Activated CD4-positive, alpha-beta T cell treated with anti-CD3 and anti-CD28 coated beads for 1 hour (primary cell): ENCODE data around the gene CST3.
"Not testable (repeated sequence)": the region's sequence is repeated elsewhere in the genome, so short reads cannot be mapped to it uniquely, and the experiment has no call there.

ENCODE experiments used
- DNase-seq: peaks from one replicate; pipeline ENCODE4 v3.0.0-alpha.2; 2020

CST3 gene

GRCh38 chr20:23661002-23661429 is 23.3 kb upstream of the CST3 start:
- no peak for DNase-seq

DNA sequence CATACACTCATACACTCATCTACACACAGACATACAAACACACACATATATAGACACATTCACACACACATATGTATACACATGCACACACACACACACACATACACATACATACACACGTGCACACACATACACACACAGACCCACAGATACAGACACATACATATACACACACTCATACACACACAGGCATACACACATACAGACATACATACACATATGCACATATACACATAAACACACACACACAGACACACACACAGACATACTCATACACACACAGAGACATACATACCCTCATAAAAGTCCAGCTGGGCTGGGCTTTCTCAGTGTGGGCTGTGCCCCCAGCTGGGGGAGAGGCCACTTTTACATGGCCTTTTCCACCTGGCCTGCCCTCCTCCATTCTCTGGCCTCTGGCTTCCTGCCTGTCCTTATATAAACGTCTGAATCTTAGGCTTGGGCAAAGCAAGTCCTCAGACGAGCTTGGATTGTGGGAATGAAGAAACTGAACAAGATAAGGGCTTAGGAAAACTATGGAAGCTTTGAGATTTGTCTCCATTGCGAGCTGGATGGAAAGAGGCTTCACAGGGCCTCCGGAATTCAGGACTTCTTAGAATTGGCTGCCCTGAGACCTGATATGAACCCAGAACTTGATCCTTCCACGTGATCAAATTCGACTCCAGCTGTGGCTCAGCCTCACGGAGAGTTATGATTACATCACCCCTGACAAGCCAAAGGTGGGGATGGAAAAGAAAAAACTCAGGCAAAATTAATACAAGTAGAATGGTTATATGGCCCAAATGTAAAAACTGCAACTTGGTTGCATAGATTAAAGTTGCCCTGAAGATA is 22.5 kb upstream of the CST3 start:
- DNase-seq, result no peak

DNA sequence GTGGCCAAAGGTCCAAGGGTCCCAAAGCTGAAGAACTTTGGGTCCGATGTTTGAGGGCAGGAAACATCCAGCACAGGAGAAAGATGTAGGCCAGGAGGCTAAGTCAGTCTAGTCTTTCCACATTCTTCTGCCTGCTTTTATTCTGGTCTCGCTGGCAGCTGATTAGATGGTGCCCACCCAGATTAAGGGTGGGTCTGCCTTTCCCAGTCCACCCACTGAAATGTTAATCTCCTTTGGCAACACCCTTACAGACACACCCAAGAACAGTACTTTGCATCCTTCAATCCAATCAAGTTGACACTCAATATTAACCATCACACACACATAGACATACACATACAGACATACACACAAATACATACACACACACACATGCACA is 21.8 kb upstream of the CST3 start:
- DNase-seq, result not testable (repeated sequence)

- DNase-seq, result no peak
Observed at GRCh38 chr20:23658989-23659609, 21.3 kb upstream of the CST3 start.

GRCh38 chr20:23658336-23658735 is 20.6 kb upstream of the CST3 start:
- DNase-seq, result no peak

DNA sequence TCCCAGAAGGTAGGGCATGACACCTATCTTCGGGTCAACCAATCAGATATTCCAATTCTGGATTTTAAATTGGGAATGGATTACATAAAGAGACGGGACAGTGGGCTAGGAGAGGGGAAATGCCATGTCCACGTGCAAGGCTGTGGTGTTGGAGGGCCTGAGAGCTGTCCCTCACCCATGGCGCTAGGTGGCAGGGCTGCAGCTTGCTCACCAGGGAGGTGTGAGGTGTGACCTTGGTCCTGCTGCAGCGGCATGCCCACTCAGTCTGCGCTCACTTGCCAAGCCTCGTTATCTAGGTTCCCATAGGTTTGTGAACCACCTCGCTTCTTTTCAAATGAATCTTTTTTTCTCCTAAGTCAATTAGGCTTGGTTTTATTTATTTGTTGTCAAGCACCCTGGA is 19.4 kb upstream of the CST3 start:
- no peak for DNase-seq

DNA sequence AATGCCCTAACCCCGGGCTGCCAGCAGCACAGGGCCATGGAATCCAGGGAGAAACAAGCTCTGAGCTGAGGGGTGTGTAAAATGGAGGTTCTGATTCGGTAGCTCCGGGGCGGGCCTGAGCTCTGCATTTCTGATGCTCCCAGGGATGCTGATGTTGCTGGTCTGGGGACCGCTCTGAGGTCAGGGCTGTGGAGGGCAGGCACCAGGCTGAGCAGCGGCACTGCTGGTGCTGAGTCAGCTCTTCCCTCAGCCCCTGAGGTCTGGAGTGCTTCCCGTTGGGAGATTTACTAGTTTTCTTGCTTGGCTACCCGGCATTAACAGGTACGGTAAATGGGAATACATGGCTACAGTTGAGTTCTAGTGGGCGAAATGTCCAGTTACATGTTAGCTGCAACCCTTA is 18.6 kb upstream of the CST3 start:
- no peak for DNase-seq

GRCh38 chr20:23655491-23656211 is 17.9 kb upstream of the CST3 start:
- no peak for DNase-seq

DNA sequence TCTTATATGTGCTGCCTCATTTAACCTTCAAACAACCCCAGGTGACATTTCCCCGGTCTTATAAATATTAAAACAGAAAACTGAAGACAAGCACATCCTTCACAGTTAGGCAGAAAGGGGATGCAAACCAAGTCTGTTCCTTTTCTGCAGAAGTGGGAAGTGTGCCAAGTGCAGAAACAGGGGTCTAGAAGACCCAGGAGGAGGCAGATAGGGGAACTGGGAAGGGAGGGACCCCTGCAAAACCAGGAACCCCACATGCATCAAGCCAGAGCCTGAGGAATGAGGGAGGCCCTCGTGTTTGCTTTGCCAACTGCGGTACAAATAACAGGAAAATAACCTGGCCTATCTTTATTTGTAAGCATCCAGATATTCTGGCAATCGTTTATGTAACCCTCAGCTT is 17.0 kb upstream of the CST3 start:
- DNase-seq, result no peak

- DNase-seq, result no peak
Observed at GRCh38 chr20:23654000-23654399, 16.2 kb upstream of the CST3 start.

DNA sequence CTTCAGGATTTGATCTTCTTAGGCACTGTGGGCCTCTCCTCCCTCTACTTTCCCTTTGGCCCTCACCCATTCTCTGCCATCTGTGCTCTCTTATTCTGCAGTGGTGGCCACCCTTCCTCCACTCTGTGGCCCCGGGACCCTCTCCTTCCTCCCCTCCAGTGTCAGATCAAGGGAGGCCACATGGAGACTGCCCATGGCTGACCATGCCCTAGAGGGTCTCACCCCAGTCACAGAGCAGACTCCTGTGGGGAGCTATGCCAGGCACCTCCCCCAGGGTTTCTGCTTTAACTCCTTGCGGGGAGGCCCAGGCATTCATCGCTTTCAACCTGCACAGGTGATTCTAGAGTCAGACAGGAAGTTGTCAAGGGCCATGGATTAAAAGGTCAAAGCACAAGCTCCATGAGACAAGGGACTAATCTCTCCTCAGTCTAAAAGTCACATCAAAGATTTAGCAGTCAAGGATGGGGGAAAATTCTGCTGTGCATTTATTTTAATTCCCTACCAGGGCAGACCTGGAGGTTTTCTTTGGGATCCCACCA is 15.7 kb upstream of the CST3 start:
- no peak for DNase-seq

- DNase-seq, result no peak
Observed at GRCh38 chr20:23652926-23653325, 15.2 kb upstream of the CST3 start.

- no peak for DNase-seq
Observed at GRCh38 chr20:23652371-23652770, 14.6 kb upstream of the CST3 start.

GRCh38 chr20:23651117-23651516 is 13.4 kb upstream of the CST3 start:
- DNase-seq, result no peak

GRCh38 chr20:23649830-23650417 is 12.2 kb upstream of the CST3 start:
- DNase-seq, result no peak

DNA sequence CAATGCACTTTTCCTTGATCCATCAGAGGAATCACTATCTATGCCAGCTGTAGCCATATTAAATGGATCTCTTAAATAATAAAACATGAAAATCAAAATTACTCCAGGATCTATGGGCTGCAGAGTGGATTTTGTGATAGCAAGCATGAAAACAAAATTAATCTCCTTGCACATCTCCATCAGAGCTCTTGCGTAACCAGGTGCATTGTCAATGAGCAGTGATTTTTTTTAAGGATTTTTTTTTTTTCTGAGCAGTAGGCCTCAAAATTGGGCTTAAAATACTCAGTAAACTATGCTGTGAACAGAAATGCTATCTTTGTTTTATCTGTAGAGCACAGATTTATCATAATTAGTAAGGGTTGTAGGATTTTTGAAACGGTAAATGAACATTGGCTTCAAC is 11.5 kb upstream of the CST3 start:
- DNase-seq, result no peak

DNA sequence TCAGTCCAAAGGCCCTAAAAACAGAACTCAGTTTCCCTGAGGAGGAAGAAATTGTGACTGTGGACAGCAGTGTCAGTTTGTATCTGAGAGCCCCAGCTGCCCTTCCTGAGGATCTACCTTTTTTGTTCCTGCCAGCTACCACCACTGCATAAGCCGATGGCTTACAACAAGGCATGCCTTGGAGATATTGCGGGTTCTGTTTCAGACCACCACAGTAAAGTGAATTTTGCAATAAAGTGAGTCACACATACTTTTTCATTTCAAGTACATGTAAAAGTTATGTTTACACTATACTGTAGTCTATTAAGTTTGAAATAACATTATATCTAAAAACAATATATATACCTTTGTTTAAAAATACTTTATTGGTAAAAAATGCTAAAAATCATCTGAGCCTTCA is 9.6 kb upstream of the CST3 start:
- DNase-seq, result no peak

- no peak for DNase-seq
Observed at GRCh38 chr20:23646106-23646873, 8.5 kb upstream of the CST3 start.

GRCh38 chr20:23645575-23645974 is 7.8 kb upstream of the CST3 start:
- no peak for DNase-seq

DNA sequence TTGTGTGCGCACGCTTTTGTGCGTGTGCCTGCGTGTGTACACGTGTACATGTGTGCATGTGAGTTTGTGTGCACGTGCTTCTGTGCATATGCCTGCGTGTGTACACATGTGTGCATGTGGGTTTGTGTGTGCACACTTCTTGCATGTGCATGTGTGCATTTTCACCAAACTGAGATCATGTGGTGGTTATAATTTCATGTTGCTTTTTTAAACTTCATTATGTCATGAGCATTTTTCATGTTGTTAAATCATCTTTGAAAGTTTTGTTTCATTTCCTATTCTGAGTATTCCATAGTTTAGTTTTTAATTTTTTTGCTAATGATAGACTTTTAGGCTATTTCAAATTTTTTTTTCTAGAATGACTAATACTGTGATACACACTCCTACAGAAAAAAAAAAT is 6.4 kb upstream of the CST3 start:
- DNase-seq, result no peak

GRCh38 chr20:23643659-23644058 is 5.9 kb upstream of the CST3 start:
- DNase-seq, result no peak

DNA sequence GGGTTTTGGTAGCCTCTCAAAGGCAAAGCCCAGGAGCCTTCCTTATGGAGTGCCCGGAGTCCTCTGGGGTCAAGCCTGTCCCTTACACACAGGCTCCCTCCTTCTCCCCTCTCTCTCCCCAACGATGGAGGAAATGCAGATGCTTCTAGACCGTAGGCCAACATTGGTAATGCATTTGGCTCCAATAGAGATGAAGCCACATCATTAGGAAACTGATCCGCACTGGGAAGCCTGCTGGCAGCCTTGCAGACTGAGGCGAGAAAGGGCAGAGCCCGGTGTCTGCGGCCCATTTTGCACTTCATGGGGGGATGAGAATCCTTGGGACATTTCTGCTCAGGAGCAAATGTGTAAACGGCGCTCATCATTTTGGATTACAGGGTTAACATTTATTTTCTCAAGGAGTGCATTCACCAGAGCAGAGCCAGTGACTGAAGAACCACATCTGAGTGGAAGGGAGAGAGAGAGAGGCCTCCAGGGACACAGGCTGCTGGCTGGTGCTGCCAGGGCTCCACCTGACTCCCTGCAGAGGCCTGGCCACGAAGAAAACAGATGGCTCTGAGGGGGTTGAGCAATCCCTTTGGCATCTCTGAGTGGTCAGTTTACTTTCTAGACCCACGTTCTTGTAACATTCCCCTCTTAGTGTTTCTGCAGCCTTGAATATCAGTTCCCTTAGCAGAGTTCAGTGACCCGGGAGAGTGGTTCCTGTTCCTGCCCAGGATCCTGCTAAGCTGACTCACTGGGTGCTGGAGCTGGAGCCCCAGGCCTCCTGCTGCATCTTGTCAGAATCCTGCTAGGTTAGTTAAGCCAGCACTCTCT is 4.4 kb upstream of the CST3 start:
- no peak for DNase-seq
